ENCODE results near the gene SYNJ2BP. TPM values are rescaled to one million over a fixed set of nuclear protein-coding genes. Genes with fewer than 3 reads are reported as not detected.
"Not testable (repeated sequence)": the region's sequence is repeated elsewhere in the genome, so short reads cannot be mapped to it uniquely, and the experiment has no call there.

The SYNJ2BP gene
- total RNA-seq, 1 experiment from 2014 or later, result 13.6 TPM

GRCh38 chr14:70436867-70437266 lies 20.0 kb upstream of the SYNJ2BP start:
- in situ Hi-C loops (cut with HindIII; ENCODE audit: low pct_unique_long_range_greater_than_20kb, low sequenced_read_pairs), result no loop called here
- TF ChIP-seq SIN3A (IDR thresholded peaks at IDR 0.05; ENCODE audit: borderline replicate concordance, insufficient read depth, low read depth, low read length) (no peak), POLR2AphosphoS5 (IDR thresholded peaks at IDR 0.05; ENCODE audit: low read depth, low read length) (no peak), TCF7L2 (IDR thresholded peaks at IDR 0.05; ENCODE audit: low read depth, low read length) (no peak), REST (IDR thresholded peaks at IDR 0.05; ENCODE audit: insufficient read depth in 1 of 2, low read depth in 2 of 2, low read length in 1 of 2) (no peak)
- TF ChIP-seq, protein P1, sequence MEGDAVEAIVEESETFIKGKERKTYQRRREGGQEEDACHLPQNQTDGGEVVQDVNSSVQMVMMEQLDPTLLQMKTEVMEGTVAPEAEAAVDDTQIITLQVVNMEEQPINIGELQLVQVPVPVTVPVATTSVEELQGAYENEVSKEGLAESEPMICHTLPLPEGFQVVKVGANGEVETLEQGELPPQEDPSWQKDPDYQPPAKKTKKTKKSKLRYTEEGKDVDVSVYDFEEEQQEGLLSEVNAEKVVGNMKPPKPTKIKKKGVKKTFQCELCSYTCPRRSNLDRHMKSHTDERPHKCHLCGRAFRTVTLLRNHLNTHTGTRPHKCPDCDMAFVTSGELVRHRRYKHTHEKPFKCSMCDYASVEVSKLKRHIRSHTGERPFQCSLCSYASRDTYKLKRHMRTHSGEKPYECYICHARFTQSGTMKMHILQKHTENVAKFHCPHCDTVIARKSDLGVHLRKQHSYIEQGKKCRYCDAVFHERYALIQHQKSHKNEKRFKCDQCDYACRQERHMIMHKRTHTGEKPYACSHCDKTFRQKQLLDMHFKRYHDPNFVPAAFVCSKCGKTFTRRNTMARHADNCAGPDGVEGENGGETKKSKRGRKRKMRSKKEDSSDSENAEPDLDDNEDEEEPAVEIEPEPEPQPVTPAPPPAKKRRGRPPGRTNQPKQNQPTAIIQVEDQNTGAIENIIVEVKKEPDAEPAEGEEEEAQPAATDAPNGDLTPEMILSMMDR (IDR thresholded peaks at IDR 0.05), result no peak
- Histone ChIP-seq H3K27me3 (ENCODE audit: control insufficient read depth, insufficient read depth, low read length) (no peaks in the 10 kb centered on the region), H3K4me1 (ENCODE audit: control insufficient read depth, insufficient read depth, low read length) (no peaks in the 10 kb centered on the region), H3K4me3 (ENCODE audit: low read depth in 2 of 2, low read length in 2 of 2) (no peak overlapping the region), H3K27ac (ENCODE audit: low read length) (no peak overlapping the region), H3K36me3 (ENCODE audit: control insufficient read depth, insufficient read depth, low read length) (no peaks in the 10 kb centered on the region), H3K9me3 (ENCODE audit: control insufficient read depth, insufficient read depth, low read depth, low read length) (no peaks in the 10 kb centered on the region)
- intact Hi-C loops (cut with micrococcal nuclease; ENCODE audit: unreplicated experiment), result no loop called here
- no peak for DNase-seq (ENCODE audit: low read depth, low spot score)
- ChIA-PET CTCF (no interaction called here), POLR2A (no interaction called here)
- no TSS peak for BruUV-seq (replicated peaks)
- no peak for ATAC-seq

DNA sequence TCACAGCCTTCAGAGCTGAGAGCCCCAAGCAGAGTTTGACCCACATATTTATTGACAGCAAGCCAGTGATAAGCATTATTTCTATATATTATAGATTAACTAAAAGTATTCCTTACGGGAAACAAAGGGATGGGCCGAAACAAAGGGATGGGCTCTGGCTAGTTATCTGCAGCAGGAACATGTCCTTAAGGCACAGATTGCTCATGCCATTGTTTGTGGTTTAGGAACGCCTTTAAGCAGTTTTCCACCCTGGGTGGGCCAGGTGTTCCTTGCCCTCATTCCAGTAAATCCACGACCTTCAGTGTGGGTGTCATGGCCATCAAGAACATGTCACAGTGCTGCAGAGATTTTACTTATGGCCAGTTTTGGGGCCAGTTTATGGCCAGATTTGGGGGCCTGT lies 9.7 kb upstream of the SYNJ2BP start:
- H3K9me3 ChIP-seq (ENCODE audit: control insufficient read depth, insufficient read depth, low read depth, low read length); CTCF ChIA-PET; H3K4me1 ChIP-seq (ENCODE audit: control insufficient read depth, insufficient read depth, low read length); H3K36me3 ChIP-seq (ENCODE audit: control insufficient read depth, insufficient read depth, low read length); BruUV-seq (replicated peaks); in situ Hi-C loops (cut with HindIII; ENCODE audit: low pct_unique_long_range_greater_than_20kb, low sequenced_read_pairs); POLR2A ChIA-PET; ATAC-seq; H3K27me3 ChIP-seq (ENCODE audit: control insufficient read depth, insufficient read depth, low read length); H3K27ac ChIP-seq (ENCODE audit: low read length); intact Hi-C loops (cut with micrococcal nuclease; ENCODE audit: unreplicated experiment); DNase-seq (ENCODE audit: low read depth, low spot score); H3K4me3 ChIP-seq (ENCODE audit: low read depth in 2 of 2, low read length in 2 of 2): not testable (repeated sequence)

DNA sequence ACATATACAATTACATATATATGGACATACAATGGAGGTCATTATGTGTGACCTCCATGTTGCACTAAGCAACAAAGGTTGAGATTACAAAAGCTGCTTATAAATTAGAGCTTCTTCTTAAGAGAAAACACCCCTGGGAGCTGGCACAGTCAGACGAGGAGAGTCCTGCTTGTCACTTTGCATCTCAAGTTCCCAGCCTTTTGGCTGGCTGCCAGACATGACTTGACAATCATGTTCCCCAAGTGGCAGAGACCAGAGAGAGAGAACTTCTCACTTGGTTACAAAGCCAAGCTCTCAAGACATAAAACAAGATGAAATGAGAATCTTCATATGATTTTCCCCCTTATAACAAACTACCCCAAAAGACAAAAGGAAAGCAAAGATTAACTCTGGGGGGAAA lies 8.5 kb upstream of the SYNJ2BP start:
- ChIA-PET CTCF (no interaction called here), POLR2A (no interaction called here)
- no peak overlapping the region for H3K27ac ChIP-seq (ENCODE audit: low read length)
- in situ Hi-C loops (cut with HindIII; ENCODE audit: low pct_unique_long_range_greater_than_20kb, low sequenced_read_pairs) (no loop called here), intact Hi-C loops (cut with micrococcal nuclease; ENCODE audit: unreplicated experiment) (no loop called here)
- no TSS peak for BruUV-seq (replicated peaks)
- no peaks in the 10 kb centered on the region for H3K4me1 ChIP-seq (ENCODE audit: control insufficient read depth, insufficient read depth, low read length)
- no peak for TF ChIP-seq SIN3A (IDR thresholded peaks at IDR 0.05; ENCODE audit: borderline replicate concordance, insufficient read depth, low read depth, low read length)
- no peak for TF ChIP-seq POLR2AphosphoS5 (IDR thresholded peaks at IDR 0.05; ENCODE audit: low read depth, low read length)
- TF ChIP-seq REST (IDR thresholded peaks at IDR 0.05; ENCODE audit: insufficient read depth in 1 of 2, low read depth in 2 of 2, low read length in 1 of 2), result no peak
- no peak for TF ChIP-seq TCF7L2 (IDR thresholded peaks at IDR 0.05; ENCODE audit: low read depth, low read length)
- TF ChIP-seq, protein P1 (IDR thresholded peaks at IDR 0.05), result no peak
- ATAC-seq, result no peak
- no peaks in the 10 kb centered on the region for H3K36me3 ChIP-seq (ENCODE audit: control insufficient read depth, insufficient read depth, low read length)
- H3K9me3 ChIP-seq (ENCODE audit: control insufficient read depth, insufficient read depth, low read depth, low read length), result no peaks in the 10 kb centered on the region
- no peak overlapping the region for H3K4me3 ChIP-seq (ENCODE audit: low read depth in 2 of 2, low read length in 2 of 2)
- no peak for DNase-seq (ENCODE audit: low read depth, low spot score)
- no peaks in the 10 kb centered on the region for H3K27me3 ChIP-seq (ENCODE audit: control insufficient read depth, insufficient read depth, low read length)

Data from Panc1 (cell line).